DOHH2 (cell line): ENCODE measurements around the gene CDKN2C.

Experiments
- EZH2phosphoT487 ChIP-seq: fragments of 200-600 bp; sonication (generic); IDR thresholded peaks from 2 replicates; pipeline ENCODE4 v1.6.1; 2017; ENCODE audit warnings: borderline replicate concordance, mild to moderate bottlenecking, antibody characterized with exemption, low read length, moderate library complexity, mixed read lengths
- TF ChIP-seq, protein P1 (sequence below): fragments of 200-600 bp; sonication (generic); IDR thresholded peaks from one replicate; pipeline ENCODE4 v1.5.1; 2014; ENCODE audit warnings: antibody characterized with exemption, mild to moderate bottlenecking, low read depth, low read length; ENCODE audit not compliant: poor library complexity, severe bottlenecking

DNA sequence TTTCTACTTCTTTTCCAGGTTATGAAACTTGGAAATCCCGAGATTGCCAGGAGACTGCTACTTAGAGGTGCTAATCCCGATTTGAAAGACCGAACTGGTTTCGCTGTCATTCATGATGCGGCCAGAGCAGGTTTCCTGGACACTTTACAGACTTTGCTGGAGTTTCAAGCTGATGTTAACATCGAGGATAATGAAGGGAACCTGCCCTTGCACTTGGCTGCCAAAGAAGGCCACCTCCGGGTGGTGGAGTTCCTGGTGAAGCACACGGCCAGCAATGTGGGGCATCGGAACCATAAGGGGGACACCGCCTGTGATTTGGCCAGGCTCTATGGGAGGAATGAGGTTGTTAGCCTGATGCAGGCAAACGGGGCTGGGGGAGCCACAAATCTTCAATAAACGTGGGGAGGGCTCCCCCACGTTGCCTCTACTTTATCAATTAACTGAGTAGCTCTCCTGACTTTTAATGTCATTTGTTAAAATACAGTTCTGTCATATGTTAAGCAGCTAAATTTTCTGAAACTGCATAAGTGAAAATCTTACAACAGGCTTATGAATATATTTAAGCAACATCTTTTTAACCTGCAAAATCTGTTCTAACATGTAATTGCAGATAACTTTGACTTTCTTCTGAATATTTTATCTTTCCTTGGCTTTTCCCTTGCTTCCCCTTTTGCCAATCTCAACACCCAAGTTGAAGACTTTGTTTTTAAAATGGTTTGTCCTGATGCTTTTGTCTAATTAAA lies 4.0 kb downstream of the CDKN2C start:
- TF ChIP-seq, protein P1, sequence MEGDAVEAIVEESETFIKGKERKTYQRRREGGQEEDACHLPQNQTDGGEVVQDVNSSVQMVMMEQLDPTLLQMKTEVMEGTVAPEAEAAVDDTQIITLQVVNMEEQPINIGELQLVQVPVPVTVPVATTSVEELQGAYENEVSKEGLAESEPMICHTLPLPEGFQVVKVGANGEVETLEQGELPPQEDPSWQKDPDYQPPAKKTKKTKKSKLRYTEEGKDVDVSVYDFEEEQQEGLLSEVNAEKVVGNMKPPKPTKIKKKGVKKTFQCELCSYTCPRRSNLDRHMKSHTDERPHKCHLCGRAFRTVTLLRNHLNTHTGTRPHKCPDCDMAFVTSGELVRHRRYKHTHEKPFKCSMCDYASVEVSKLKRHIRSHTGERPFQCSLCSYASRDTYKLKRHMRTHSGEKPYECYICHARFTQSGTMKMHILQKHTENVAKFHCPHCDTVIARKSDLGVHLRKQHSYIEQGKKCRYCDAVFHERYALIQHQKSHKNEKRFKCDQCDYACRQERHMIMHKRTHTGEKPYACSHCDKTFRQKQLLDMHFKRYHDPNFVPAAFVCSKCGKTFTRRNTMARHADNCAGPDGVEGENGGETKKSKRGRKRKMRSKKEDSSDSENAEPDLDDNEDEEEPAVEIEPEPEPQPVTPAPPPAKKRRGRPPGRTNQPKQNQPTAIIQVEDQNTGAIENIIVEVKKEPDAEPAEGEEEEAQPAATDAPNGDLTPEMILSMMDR: no peak
- no peak for TF ChIP-seq EZH2phosphoT487
